DMS53 treated with DMSO at 0.1 percent for 48 hours (cell line): ENCODE results near the gene ECHDC3.
A peak's percentile ranks its signal among the peaks of the same experiment; 100 is the strongest.

Source experiments
- DNase-seq: peaks from one replicate; lab custom pipeline; 2025; ENCODE audit not compliant: unreplicated experiment; lab: John Stamatoyannopoulos, UW

Gene ECHDC3

GRCh38 chr10:11776080-11776479 is 33.9 kb downstream of the ECHDC3 start:
- DNase-seq = no peak

- no peak for DNase-seq
These were observed 38.9 kb downstream of the ECHDC3 start for GRCh38 chr10:11781114-11781513.

GRCh38 chr10:11782793-11783557 is 40.8 kb downstream of the ECHDC3 start:
- peak; percentile 61 for DNase-seq

GRCh38 chr10:11783558-11783865 is 41.3 kb downstream of the ECHDC3 start:
- DNase-seq = no peak

GRCh38 chr10:11787374-11787773 is 45.2 kb downstream of the ECHDC3 start:
- no peak for DNase-seq

- DNase-seq = peak; percentile 62
These were observed 45.7 kb downstream of the ECHDC3 start for GRCh38 chr10:11787846-11788245.

- no peak for DNase-seq
These were observed 47.1 kb downstream of the ECHDC3 start for GRCh38 chr10:11789306-11789705.

GRCh38 chr10:11789956-11790355 is 47.8 kb downstream of the ECHDC3 start:
- DNase-seq = no peak

- peak; percentile 24 for DNase-seq
These were observed 51.7 kb downstream of the ECHDC3 start for GRCh38 chr10:11793762-11794479.

- no peak for DNase-seq
These were observed 52.4 kb downstream of the ECHDC3 start for GRCh38 chr10:11794566-11794965.

- no peak for DNase-seq
These were observed 53.1 kb downstream of the ECHDC3 start for GRCh38 chr10:11795101-11795920.

- no peak for DNase-seq
These were observed 54.3 kb downstream of the ECHDC3 start for GRCh38 chr10:11796474-11796873.

GRCh38 chr10:11797281-11797680 is 55.1 kb downstream of the ECHDC3 start:
- DNase-seq = no peak

- DNase-seq = no peak
These were observed 55.9 kb downstream of the ECHDC3 start for GRCh38 chr10:11797847-11798633.

GRCh38 chr10:11798845-11799735 is 56.9 kb downstream of the ECHDC3 start:
- DNase-seq = no peak

- no peak for DNase-seq
These were observed 57.5 kb downstream of the ECHDC3 start for GRCh38 chr10:11799736-11800080.

- no peak for DNase-seq
These were observed 62.2 kb downstream of the ECHDC3 start for GRCh38 chr10:11804336-11804735.

- no peak for DNase-seq
These were observed 63.6 kb downstream of the ECHDC3 start for GRCh38 chr10:11805792-11806191.

- no peak for DNase-seq
These were observed 64.5 kb downstream of the ECHDC3 start for GRCh38 chr10:11806706-11807105.

- no peak for DNase-seq
These were observed 66.6 kb downstream of the ECHDC3 start for GRCh38 chr10:11808808-11809207.
